Neutrophil (primary cell): Measurements from ENCODE around the gene CFL1.
"Not testable (repeated sequence)": the region's sequence is repeated elsewhere in the genome, so short reads cannot be mapped to it uniquely, and the experiment has no call there.

Experiments used
- H3K27ac ChIP-seq: fragments of 200-600 bp; sonication (generic); 2 replicates; pipeline ENCODE4 v1.5.1; 2016; ENCODE audit warnings: mild to moderate bottlenecking, moderate library complexity
- H3K27me3 ChIP-seq: fragments of 200-600 bp; sonication (generic); 2 replicates; pipeline ENCODE4 v1.6.0; 2016; ENCODE audit warnings: mild to moderate bottlenecking
- H3K36me3 ChIP-seq: fragments of 200-600 bp; sonication (generic); 2 replicates; pipeline ENCODE4 v1.5.1; 2017
- H3K4me1 ChIP-seq, 2 experiments: fragments of 200-600 bp in 1 of 2; sonication (generic) in 1 of 2; 1 replicate in 1 of 2; 2 replicates in 1 of 2; pipeline versions ENCODE4 v1.5.1 to v1.6.1; 2013 to 2016; ENCODE audit warnings: low read depth in 1 of 2, low read length in 1 of 2, mild to moderate bottlenecking in 1 of 2, moderate library complexity in 1 of 2; ENCODE audit not compliant: control insufficient read depth in 1 of 2, insufficient read depth in 1 of 2
- H3K4me3 ChIP-seq, 2 experiments: fragments of 200-600 bp in 1 of 2; sonication (generic) in 1 of 2; 1 replicate in 1 of 2; 2 replicates in 1 of 2; pipeline ENCODE4 v1.5.1; 2013 to 2016; ENCODE audit warnings: low read depth in 1 of 2, low read length in 1 of 2, mild to moderate bottlenecking in 1 of 2, moderate library complexity in 1 of 2
- H3K9me3 ChIP-seq: fragments of 200-600 bp; sonication (generic); 2 replicates; pipeline ENCODE4 v1.5.1; 2016
- TF ChIP-seq, protein P1 (sequence below): fragments of 200-600 bp; sonication (generic); IDR thresholded peaks from 2 replicates; pipeline ENCODE4 v1.5.1; 2016; ENCODE audit warnings: antibody characterized with exemption

The CFL1 gene

DNA sequence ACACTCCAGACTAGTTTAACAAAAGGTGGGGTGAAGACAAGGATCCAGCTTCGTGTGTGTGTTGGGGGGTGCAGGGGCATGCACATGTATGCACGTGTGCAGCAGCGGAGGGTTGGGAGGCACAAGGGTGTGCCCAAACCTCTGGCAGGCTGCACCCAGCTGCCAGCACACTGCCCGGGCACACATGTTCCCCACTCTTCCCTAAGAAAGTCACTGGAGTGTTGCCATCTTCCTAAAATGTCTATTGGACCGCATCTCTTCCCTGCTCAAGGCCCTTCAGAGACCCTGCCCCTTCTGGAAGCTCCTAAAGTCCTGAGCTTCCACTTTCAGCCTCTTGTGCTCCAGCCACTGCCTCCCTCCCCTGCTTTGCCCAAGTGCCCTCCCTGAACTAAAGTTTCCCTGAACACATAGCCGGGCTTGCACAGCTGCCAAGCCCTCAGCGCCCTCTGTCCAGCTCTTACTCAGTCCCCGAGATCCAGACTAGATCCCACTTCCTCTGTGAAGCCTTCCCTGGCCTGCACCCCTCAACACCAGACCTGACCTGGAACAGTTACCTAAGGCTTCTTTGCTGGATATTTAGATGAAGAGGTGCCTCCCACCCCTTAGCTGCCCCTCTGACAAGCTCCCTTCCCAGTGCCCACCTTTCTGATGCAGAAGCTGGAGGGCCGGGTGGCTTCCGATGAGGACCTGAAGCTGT, 6.0 kb downstream of the CFL1 start:
- Histone ChIP-seq H3K4me3 (no peak overlapping the region), H3K36me3 (peaks cover 66% of the 10 kb centered on the region), H3K27ac (peak overlapping the region; percentile 49), H3K27me3 (no peaks in the 10 kb centered on the region), H3K4me1 (peaks cover 29 to 34% of the 10 kb centered on the region in 2 experiments), H3K9me3 (no peaks in the 10 kb centered on the region)
- TF ChIP-seq, protein P1, sequence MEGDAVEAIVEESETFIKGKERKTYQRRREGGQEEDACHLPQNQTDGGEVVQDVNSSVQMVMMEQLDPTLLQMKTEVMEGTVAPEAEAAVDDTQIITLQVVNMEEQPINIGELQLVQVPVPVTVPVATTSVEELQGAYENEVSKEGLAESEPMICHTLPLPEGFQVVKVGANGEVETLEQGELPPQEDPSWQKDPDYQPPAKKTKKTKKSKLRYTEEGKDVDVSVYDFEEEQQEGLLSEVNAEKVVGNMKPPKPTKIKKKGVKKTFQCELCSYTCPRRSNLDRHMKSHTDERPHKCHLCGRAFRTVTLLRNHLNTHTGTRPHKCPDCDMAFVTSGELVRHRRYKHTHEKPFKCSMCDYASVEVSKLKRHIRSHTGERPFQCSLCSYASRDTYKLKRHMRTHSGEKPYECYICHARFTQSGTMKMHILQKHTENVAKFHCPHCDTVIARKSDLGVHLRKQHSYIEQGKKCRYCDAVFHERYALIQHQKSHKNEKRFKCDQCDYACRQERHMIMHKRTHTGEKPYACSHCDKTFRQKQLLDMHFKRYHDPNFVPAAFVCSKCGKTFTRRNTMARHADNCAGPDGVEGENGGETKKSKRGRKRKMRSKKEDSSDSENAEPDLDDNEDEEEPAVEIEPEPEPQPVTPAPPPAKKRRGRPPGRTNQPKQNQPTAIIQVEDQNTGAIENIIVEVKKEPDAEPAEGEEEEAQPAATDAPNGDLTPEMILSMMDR: no peak

DNA sequence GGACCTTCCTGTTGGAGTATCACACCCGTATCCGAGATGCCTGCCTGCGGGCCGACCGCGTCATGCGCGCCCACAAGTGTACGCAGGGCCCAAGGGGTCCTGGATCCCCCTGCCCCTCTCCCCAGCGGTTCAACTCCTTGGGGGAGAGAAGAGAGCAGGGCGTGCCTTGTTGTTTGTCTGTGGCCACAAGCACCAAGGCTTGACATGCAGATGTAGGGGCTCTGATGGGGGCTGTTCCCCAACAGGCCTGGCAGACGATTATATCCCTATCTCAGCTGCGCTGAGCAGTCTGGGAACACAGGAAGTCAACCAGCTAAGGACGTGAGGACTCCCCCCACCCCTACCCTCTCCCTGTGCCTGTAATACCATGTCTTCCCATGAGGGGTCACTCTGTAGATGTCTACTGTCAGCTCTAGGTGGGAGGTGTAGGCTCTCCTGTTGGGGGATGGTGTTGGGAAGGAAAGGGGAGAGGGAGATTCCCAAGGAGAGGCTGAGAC, 6.8 kb downstream of the CFL1 start:
- TF ChIP-seq, protein P1: peak; percentile 23
- Histone ChIP-seq H3K27me3 (no peaks in the 10 kb centered on the region), H3K27ac (peak overlapping the region; percentile 49), H3K4me3 (no peak overlapping the region), H3K4me1 (peaks cover 22 to 27% of the 10 kb centered on the region in 2 experiments), H3K9me3 (no peaks in the 10 kb centered on the region), H3K36me3 (peaks cover 63% of the 10 kb centered on the region)

DNA sequence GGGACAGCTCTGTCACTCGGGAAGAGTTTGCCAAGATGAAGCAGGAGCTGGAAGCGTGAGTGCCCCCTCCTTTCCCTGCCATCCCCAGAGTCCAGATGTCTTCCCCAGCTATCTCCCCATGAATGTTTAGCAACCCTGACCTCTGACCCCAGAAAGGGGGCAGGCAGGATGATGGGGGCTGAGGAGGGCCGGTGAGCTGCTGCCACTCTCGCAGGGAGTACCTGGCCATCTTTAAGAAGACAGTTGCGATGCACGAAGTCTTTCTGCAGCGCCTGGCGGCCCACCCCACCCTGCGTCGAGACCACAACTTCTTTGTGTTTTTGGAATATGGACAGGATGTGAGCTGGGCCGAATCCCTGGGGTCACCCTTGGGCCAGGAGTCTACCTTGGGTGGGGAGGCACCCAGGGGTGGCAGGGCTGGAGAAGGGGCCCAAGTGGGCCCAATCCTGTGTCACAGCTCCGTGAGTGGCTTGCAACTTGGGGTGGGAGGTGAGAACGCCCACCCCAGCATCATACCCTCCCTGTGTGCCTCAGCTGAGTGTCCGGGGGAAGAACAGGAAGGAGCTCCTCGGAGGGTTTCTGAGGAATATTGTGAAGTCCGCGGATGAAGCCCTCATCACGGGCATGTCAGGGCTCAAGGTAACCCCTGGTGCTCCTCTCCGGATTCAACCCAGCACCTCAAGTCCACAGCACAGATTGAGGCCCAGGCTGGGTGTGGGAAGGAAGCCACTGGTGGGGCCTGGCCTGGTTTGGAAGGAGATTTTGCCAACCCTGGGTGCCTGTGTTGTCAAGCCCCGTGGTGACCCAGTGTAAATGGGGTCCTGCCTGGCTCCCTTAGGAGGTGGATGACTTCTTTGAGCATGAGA, 7.5 kb downstream of the CFL1 start:
- peak overlapping the region; percentile 49 for H3K27ac ChIP-seq
- H3K4me1 ChIP-seq: peaks cover 15 to 20% of the 10 kb centered on the region in 2 experiments
- no peaks in the 10 kb centered on the region for H3K9me3 ChIP-seq
- H3K27me3 ChIP-seq: no peaks in the 10 kb centered on the region
- TF ChIP-seq, protein P1: no peak
- H3K36me3 ChIP-seq: peaks cover 57% of the 10 kb centered on the region
- H3K4me3 ChIP-seq: no peak overlapping the region

DNA sequence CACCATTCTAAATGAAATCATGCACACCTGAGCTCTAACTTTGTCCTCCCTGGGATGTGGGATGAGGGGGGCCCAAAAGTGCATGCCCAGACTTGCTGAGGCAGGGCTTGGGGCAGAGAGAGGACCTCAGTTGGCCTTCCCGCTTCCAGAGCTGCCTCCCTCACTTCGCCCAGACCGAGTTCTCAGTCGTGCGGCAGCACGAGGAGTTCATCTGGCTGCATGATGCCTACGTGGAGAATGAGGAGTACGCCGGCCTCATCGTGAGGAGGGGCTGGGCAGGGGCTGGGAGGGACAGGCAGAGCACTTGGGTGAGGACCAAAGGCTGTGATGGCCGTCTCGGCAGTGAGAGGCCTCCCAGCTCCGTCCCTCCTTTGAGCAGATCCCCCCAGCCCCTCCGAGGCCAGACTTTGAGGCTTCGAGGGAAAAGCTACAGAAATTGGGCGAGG, 8.2 kb downstream of the CFL1 start:
- TF ChIP-seq, protein P1: no peak
- peaks cover 9 to 13% of the 10 kb centered on the region in 2 experiments for H3K4me1 ChIP-seq
- H3K36me3 ChIP-seq: peaks cover 50% of the 10 kb centered on the region

DNA sequence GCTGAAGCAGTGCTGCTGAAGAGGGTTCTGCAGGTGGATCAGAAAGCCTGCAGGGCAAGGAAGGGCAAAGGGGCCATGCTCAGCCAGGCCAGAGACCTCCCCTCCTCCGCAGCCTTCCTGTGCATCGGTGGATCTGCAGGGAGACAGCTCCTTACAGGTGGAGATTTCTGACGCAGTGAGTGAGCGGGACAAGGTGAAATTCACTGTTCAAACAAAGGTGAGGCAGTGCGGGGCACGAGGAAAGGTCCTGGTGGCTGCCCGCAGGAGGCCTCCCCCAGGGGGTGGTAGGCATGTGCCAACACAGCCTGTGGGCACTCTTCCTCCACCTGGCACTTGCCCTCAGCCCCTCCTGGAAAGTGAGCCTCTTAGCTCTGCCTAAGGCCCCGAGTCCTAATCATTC, 8.6 kb downstream of the CFL1 start:
- TF ChIP-seq, protein P1: no peak
- Histone ChIP-seq H3K36me3 (peaks cover 46% of the 10 kb centered on the region), H3K27me3 (no peaks in the 10 kb centered on the region), H3K4me3 (no peak overlapping the region), H3K4me1 (peaks cover 7 to 9% of the 10 kb centered on the region in 2 experiments), H3K27ac (peak overlapping the region; percentile 10), H3K9me3 (no peaks in the 10 kb centered on the region)

More for the DNA sequence above, 8.2 kb downstream of the CFL1 start:
- Histone ChIP-seq H3K27ac (peak overlapping the region; percentile 10), H3K4me3 (no peak overlapping the region), H3K27me3 (no peaks in the 10 kb centered on the region), H3K9me3 (no peaks in the 10 kb centered on the region)

DNA sequence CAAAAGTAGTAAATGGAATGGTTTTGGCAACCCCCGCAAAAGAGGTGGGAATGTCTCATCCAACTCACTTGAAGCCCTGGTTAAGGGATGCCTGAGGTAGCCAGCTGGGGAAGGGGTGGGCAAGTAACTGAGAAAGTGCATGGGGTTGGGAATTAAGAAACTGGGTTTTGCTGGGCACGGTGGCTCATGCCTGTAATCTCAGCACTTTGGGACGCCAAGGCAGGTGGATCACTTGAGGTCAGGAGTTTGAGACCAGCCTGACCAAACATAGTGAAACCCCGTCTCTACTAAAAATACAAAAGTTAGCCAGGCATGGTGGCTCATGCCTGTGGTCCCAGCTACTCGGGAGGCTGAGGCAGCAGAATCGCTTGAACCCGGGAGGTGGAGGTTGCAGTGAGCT, 9.3 kb downstream of the CFL1 start:
- H3K4me1 ChIP-seq, H3K4me3 ChIP-seq, H3K27me3 ChIP-seq, H3K9me3 ChIP-seq, H3K27ac ChIP-seq: not testable (repeated sequence)
- H3K36me3 ChIP-seq: peaks cover 39% of the 10 kb centered on the region
